Breast epithelium (tissue), 3 donors: ENCODE measurements around the gene TINCR.

ENCODE experiments used
- CTCF ChIP-seq, 3 donors: fragments of 450-650 bp; IDR thresholded peaks; one replicate each; pipeline ENCODE4 v1.5.1; 2016 to 2017; ENCODE audit warnings: antibody characterized with exemption in 3 of 3, mild to moderate bottlenecking in 3 of 3, moderate library complexity in 3 of 3
- POLR2A ChIP-seq: fragments of 450-650 bp; IDR thresholded peaks from one replicate; pipeline ENCODE4 v1.6.1; 2016; ENCODE audit warnings: antibody characterized with exemption, mild to moderate bottlenecking, moderate library complexity
- POLR2AphosphoS5 ChIP-seq, 3 donors: sonication (generic); formaldehyde crosslinking; IDR thresholded peaks; one replicate each; pipeline ENCODE4 v1.6.1; 2017; ENCODE audit warnings: antibody characterized with exemption in 3 of 3

- no peak for TF ChIP-seq POLR2A
- TF ChIP-seq CTCF (IDR thresholded peaks at IDR 0.05) = no peak
- TF ChIP-seq POLR2AphosphoS5 (IDR thresholded peaks at IDR 0.05) = no peak
These were observed 33.0 kb upstream of the TINCR start for GRCh38 chr19:5600797-5601196.
